SU-DHL-6 (cell line): ENCODE measurements around the gene CDK10.

Source experiments
- EZH2phosphoT487 ChIP-seq: fragments of 200-600 bp; sonication (generic), shearing (Covaris generic); conservative IDR thresholded peaks from 2 replicates; pipeline ENCODE4 v1.6.1; 2018; ENCODE audit warnings: mild to moderate bottlenecking, antibody characterized with exemption, low read length, moderate library complexity, mixed read lengths
- TF ChIP-seq, protein P1 (sequence below): fragments of 200-600 bp; sonication (generic); IDR thresholded peaks from one replicate; pipeline ENCODE4 v1.5.1; 2017; ENCODE audit warnings: antibody characterized with exemption, mild to moderate bottlenecking, low read length, moderate library complexity; ENCODE audit not compliant: insufficient read depth, poor library complexity, severe bottlenecking

DNA sequence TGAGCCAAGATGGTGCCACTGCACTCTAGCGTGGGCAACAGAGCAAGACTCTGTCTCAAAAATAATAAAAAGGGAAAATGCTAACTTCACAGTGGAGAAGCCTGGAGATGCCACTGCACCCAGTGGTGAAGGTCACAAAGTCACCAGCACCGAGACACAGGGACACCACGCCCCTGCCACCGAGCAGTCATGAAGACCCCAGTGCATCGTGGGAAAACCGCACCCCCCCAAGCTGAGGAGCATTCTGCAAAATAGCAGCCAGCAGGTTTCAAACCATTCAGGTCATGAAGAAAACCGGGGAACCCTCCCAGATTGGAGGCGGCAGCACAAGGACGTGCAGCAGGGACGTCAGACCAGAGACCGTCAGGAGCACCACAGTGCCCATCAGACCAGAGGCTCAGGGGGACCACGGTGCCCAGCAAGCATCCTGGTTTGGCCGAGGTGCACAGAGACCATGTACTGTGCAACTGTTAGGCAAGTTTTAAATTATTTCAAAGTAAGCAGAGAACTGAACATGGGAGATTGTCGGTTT lies 42.7 kb upstream of the CDK10 start:
- TF ChIP-seq, protein P1, sequence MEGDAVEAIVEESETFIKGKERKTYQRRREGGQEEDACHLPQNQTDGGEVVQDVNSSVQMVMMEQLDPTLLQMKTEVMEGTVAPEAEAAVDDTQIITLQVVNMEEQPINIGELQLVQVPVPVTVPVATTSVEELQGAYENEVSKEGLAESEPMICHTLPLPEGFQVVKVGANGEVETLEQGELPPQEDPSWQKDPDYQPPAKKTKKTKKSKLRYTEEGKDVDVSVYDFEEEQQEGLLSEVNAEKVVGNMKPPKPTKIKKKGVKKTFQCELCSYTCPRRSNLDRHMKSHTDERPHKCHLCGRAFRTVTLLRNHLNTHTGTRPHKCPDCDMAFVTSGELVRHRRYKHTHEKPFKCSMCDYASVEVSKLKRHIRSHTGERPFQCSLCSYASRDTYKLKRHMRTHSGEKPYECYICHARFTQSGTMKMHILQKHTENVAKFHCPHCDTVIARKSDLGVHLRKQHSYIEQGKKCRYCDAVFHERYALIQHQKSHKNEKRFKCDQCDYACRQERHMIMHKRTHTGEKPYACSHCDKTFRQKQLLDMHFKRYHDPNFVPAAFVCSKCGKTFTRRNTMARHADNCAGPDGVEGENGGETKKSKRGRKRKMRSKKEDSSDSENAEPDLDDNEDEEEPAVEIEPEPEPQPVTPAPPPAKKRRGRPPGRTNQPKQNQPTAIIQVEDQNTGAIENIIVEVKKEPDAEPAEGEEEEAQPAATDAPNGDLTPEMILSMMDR = no peak
- TF ChIP-seq EZH2phosphoT487 = no peak
